GM19193 (cell line): Measurements from ENCODE around the gene FABP1.

Source experiments
- POLR2A ChIP-seq: IDR thresholded peaks from 4 replicates; pipeline ENCODE4 v1.6.1; 2011; ENCODE audit not compliant: insufficient read depth, insufficient read length; ENCODE audit errors: extremely low read depth

Gene FABP1

GRCh38 chr2:88146590-88146989 lies 18.7 kb upstream of the FABP1 start:
- TF ChIP-seq POLR2A, result no peak

- TF ChIP-seq POLR2A, result no peak
Measured at GRCh38 chr2:88144914-88145497, 17.1 kb upstream of the FABP1 start.

DNA sequence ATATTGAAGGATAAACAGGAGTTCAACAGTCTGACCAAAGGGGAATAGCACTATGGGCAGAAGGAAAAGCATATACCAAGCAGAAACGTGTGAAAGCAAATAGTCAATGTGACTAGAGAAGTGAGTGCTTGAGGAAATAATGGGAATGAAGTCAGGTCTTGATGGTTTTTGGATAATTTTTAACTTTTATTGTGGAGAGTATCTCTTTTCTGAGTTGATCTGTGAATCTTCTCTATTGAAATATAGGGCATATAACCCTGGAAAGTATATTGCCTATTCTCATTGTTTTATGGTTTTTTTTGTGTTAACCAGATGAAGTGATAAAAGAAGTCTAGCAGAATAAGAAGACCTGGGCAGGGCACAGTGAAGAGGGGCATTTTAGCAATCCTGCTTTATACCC lies 16.4 kb upstream of the FABP1 start:
- no peak for TF ChIP-seq POLR2A

GRCh38 chr2:88141952-88142351 lies 14.1 kb upstream of the FABP1 start:
- no peak for TF ChIP-seq POLR2A

DNA sequence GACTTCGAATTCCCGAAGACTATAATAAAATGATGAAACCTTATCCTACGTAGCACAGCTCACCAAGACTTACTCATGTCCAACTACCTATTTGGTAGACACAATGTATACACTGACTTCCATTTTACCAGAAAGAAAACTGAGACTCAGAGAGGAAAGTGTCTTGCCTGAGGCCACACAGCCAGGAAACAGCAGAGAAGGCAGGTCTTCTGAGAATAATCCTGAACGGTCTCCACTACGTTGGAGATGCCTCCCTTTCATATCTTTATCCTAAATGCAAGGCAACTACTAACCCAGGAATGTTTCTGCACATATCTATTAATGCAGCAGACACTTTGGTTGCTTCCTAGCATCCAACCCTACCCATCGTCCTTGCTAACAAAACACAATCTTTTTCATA lies 11.9 kb upstream of the FABP1 start:
- no peak for TF ChIP-seq POLR2A

DNA sequence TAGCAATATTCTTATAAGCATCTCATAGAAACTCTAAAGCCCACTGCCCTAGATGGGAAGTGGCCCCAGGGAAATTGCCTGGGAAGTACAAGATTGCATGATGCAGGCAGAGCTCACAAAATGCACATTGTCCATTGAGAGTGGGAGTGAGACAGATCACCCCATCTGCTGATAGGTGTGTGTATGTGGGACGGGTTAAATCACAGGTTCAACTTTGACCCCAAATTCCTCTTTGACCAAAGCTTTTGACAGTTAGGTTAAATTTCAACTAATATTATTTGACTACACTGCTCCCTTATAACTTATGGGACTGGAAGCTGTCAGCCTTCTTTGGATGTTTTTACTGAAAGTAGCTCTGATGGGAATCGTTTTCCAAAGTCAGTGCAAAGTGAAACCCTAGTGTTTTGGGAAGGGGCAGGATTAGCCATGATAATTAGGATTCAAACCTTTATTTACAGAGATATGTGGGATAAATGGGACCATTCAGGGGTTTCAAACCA lies 11.4 kb upstream of the FABP1 start:
- TF ChIP-seq POLR2A, result no peak

DNA sequence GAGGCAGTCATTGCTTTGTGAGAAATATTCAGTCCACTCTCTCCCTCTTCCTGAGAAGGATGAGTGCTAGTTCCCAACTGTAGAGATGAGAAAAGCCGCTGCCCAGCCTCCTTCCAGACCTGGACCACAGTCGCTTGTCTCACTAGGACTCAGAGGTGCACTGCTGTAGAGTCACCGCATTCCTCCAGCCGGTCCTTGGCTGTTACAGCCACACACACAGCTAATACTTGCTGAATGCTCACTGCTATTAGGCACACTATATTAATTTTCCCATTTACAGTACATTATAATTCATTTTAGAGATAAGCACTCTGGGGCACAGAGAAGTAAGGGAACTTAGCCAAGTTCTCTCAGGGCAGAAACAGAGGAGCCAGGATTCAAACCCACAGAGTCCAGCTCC lies 10.0 kb upstream of the FABP1 start:
- TF ChIP-seq POLR2A, result no peak

DNA sequence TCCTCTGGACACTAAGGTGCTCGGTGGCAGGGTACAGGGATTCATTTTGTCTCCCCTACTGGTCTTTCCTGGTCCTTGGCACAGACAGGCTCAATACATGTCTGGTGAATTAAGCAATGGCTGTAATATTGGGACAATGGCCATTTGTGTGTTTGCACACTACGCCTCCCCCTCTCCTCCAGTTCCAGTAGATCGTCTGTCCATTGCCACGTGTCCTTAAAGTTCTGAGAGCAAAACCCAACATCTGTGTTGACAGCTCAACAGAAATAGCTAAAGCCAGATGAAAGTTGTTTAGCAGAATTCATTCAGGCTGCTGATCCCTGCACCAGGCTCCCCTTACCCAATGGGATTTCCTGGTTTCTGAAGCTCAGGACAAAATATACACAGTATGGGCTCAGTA lies 9.0 kb upstream of the FABP1 start:
- TF ChIP-seq POLR2A, result no peak

DNA sequence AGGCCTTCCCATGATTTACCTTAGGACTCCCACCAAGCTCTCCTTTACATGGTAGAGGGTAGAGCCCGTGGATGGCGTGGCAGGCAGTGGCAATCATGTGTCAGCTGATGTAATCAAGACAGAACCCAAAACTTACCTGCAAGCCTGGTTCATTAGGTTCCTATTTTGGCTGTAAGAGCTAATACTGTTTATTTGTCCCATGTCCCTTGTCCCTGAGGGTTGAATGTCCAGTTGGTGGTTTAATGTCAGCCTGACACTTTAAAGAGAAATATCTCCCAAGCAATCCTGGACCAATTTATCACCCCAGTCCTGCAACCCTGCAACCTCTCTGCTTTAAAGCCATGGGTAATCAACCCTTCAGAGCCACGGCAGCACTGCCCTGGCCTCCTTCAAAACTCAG lies 6.0 kb upstream of the FABP1 start:
- no peak for TF ChIP-seq POLR2A

DNA sequence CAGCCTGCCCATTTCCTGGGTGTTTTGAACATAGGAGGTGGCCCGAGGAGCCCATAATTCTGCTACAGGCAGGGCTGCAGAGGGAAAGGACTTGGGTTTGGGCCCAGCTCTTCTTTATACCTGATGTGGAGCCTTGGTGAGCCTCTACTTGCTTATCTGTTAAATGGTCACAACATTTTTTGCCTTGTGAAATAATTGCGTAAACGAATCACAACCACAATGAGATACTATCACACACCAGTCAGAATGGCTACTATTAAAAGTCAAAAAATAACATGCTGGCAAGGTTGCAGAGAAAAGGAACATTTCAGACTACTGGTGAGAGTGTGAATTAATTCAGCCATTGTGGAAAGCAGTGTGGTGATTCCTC lies 4.1 kb upstream of the FABP1 start:
- TF ChIP-seq POLR2A, result no peak

GRCh38 chr2:88131201-88131998 lies 3.5 kb upstream of the FABP1 start:
- no peak for TF ChIP-seq POLR2A

- no peak for TF ChIP-seq POLR2A
Measured at GRCh38 chr2:88129313-88129959, 1.6 kb upstream of the FABP1 start.

- TF ChIP-seq POLR2A, result no peak
Measured at GRCh38 chr2:88128654-88129312, 921 bp upstream of the FABP1 start.

DNA sequence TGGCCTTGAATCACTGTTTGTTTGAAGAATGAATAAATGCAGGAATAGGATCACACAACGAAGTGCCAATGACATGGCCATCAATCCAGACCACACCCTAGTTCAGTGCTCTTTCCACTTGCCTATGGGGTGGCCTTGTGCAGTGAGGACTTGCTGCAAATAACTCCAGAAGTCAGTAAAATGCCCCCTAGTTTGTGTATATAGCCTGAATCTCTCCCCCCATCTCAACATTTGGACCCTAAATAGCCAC lies 299 bp downstream of the FABP1 start:
- no peak for TF ChIP-seq POLR2A

GRCh38 chr2:88126772-88127637 lies 857 bp downstream of the FABP1 start:
- no peak for TF ChIP-seq POLR2A

- TF ChIP-seq POLR2A, result no peak
Measured at GRCh38 chr2:88125924-88126771, 1.7 kb downstream of the FABP1 start.
